22Rv1 (cell line): ENCODE measurements around the gene FBXW7.
"Not testable (repeated sequence)": the region's sequence is repeated elsewhere in the genome, so short reads cannot be mapped to it uniquely, and the experiment has no call there.

ENCODE experiments used
- H3K27ac ChIP-seq: fragments of 450-650 bp; 2 replicates; pipeline ENCODE4 v1.5.1; 2017
- CTCF ChIP-seq: fragments of 450-650 bp; IDR thresholded peaks from 2 replicates; pipeline ENCODE4 v1.5.1; 2017; ENCODE audit warnings: mild to moderate bottlenecking
- ZFX ChIP-seq: fragments of 450-650 bp; IDR thresholded peaks from 2 replicates; pipeline ENCODE4 v1.6.1; 2017; ENCODE audit warnings: antibody characterized with exemption, borderline replicate concordance

Gene FBXW7

DNA sequence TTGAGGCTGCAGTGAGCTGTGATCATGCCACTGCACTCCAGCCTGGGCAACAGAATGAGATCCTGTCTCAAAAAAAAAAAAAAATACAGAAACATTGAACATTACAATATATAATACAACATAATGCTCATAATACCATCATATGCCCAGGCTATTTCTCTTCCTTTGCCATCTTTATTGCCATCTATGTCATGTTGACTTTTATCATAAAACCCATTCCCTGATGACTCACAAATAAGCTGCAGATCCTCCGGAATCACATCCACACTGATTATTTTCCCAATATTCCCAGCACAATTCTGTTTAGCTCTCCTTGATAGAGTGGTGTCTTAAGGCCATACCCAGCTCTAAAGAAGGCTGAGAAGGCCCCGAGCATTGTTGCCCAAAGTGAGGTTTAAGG, 9.2 kb upstream of the FBXW7 start:
- TF ChIP-seq CTCF (no peak), ZFX (no peak)
- H3K27ac ChIP-seq = no peak overlapping the region

GRCh38 chr4:152544533-152544932, 8.6 kb upstream of the FBXW7 start:
- H3K27ac ChIP-seq = not testable (repeated sequence)

- no peak overlapping the region for H3K27ac ChIP-seq
These were observed 5.0 kb upstream of the FBXW7 start for GRCh38 chr4:152540941-152541340.

GRCh38 chr4:152540293-152540674, 4.4 kb upstream of the FBXW7 start:
- H3K27ac ChIP-seq = no peak overlapping the region

More at GRCh38 chr4:152540941-152541340, 5.0 kb upstream of the FBXW7 start:
- TF ChIP-seq CTCF (no peak), ZFX (no peak)

DNA sequence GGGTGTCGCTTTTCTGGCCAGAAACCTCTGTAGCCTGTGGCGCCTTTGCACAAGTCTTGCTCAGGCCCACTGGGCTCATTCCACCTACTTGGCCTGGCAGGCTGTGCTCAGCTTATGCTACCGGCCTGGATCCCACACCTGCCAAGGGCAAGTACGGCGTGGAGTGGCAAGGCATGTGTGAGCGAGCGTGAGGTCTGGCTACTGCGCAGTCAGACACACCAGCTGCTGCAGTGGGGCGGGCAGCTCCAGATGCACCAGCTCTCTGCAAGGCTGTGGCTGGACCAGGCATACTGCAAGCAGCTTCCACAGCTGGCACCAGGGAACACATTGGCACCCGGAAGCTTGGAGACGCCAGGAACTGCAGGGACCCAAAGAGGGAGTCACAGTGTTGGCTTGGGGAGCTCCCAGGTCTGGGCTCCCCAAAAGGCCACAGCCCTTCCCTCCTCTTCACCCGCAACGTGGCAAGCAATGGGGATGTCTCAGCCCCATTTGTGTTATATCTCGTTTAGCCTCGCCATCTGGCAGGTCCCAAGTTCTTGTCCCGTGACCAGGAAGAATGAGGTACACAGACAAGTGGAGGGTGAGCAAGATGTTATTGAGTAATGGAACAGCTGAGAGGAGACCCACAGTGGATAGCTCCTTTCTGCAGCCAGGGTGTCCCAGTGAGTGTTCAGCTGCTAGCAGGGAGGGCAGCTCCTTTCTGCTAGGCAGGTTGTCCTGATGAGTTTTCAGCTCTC, 3.8 kb upstream of the FBXW7 start:
- TF ChIP-seq ZFX = no peak
- TF ChIP-seq CTCF = no peak
- no peak overlapping the region for H3K27ac ChIP-seq

More at GRCh38 chr4:152540293-152540674, 4.4 kb upstream of the FBXW7 start:
- TF ChIP-seq CTCF (no peak), ZFX (no peak)

DNA sequence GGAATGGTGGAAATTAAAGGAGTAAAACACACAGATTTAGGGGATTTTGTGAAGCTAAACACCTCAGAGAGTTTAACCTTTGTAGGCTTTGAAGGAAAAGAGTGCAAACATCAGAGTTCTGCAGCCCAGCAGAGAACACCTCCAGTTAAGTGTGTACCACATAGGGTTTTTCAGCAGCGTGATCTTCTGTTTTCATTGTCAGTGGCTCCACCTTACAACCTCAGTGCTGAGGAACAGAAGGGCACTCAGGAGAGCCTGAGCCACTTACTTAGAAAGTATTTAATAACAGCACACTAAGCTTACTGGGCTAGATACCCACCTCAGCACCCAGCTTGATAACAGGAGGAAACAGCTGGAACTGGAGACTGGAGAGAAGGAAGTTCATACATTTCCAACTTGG, 2.0 kb upstream of the FBXW7 start:
- no peak overlapping the region for H3K27ac ChIP-seq
- TF ChIP-seq CTCF (no peak), ZFX (no peak)

DNA sequence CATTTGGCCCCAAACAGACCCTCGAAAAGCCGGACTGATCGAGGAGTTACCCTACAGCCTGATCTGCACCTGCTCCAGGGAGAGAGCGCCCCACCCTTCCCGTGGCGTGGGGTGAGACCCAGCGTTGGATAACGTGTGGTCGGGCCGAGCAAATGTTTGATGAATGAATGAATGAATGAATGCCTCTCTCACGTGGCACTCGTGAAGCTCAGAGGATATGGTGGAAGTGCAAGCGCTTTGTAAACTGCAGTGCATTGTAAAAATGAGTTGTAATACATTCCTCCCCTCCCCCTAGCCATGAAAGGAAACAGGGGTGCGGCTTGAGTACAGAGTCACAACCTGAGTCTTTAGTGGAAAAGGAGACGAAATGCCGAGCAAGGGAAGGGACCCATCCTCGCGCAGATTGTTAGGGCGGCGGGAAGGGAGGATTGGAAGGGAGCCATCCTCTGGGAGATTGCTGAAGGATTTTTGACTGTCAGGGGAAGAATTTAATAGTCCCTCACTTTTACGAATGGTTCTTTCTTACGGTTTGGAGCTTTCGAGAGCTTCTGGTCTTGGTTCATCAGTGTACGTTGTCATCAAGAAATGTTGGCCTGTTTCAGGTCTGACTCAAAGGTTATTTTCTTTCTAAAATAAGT, 772 bp upstream of the FBXW7 start:
- peak overlapping the region; percentile 86 for H3K27ac ChIP-seq
- TF ChIP-seq ZFX = no peak
- TF ChIP-seq CTCF = no peak

GRCh38 chr4:152535360-152535902, 461 bp downstream of the FBXW7 start:
- H3K27ac ChIP-seq = peak overlapping the region; percentile 86

More at GRCh38 chr4:152535360-152535902, 461 bp downstream of the FBXW7 start:
- TF ChIP-seq ZFX (no peak), CTCF (no peak)
